HEK293T (cell line): Measurements from ENCODE around the gene PCDH9.

Experiments used
- CTCF ChIA-PET: fragments of 350-600 bp; formaldehyde crosslinking; extraction: SDS; loops from one replicate; lab custom pipeline; 2021; ENCODE audit warnings: antibody characterized with exemption, inconsistent platforms; lab: Yijun Ruan, JAX
- POLR2A ChIA-PET: fragments of 350-600 bp; formaldehyde crosslinking; extraction: SDS; loops from one replicate; lab custom pipeline; 2020; ENCODE audit warnings: antibody characterized with exemption, inconsistent platforms; lab: Yijun Ruan, JAX
- DNase-seq: peaks from one replicate; pipeline ENCODE4 v3.0.0; 2012; ENCODE audit warnings: mixed read lengths; ENCODE audit errors: extremely low spot score
- ARNT ChIP-seq: fragments of 450-650 bp; IDR thresholded peaks from 2 replicates; pipeline ENCODE4 v1.6.1; 2017; ENCODE audit warnings: mild to moderate bottlenecking
- BHLHE40 ChIP-seq: fragments of 450-650 bp; IDR thresholded peaks from 2 replicates; pipeline ENCODE4 v1.6.1; 2016; ENCODE audit warnings: mild to moderate bottlenecking, moderate library complexity, borderline replicate concordance
- CTBP1 ChIP-seq: fragments of 450-650 bp; IDR thresholded peaks from 2 replicates; pipeline ENCODE4 v1.6.1; 2016; ENCODE audit warnings: borderline replicate concordance
- ELF4 ChIP-seq: fragments of 450-650 bp; IDR thresholded peaks from 2 replicates; pipeline ENCODE4 v1.6.1; 2017; ENCODE audit warnings: antibody characterized with exemption
- FOXA1 ChIP-seq: fragments of 450-650 bp; IDR thresholded peaks from 2 replicates; pipeline ENCODE4 v1.6.1; 2016; ENCODE audit warnings: mild to moderate bottlenecking
- FOXK2 ChIP-seq: fragments of 450-650 bp; IDR thresholded peaks from 2 replicates; pipeline ENCODE4 v1.6.1; 2016; ENCODE audit warnings: mild to moderate bottlenecking
- FOXM1 ChIP-seq: fragments of 450-650 bp; IDR thresholded peaks from 2 replicates; pipeline ENCODE4 v1.6.1; 2017; ENCODE audit warnings: mild to moderate bottlenecking, borderline replicate concordance
- HDGF ChIP-seq: fragments of 450-650 bp; IDR thresholded peaks from 2 replicates; pipeline ENCODE4 v1.6.1; 2017; ENCODE audit warnings: antibody characterized with exemption, borderline replicate concordance
- L3MBTL2 ChIP-seq: fragments of 450-650 bp; conservative IDR thresholded peaks from 2 replicates; pipeline ENCODE4 v1.6.1; 2016; ENCODE audit warnings: mild to moderate bottlenecking
- LEF1 ChIP-seq: fragments of 450-650 bp; IDR thresholded peaks from 2 replicates; pipeline ENCODE4 v1.6.1; 2017; ENCODE audit warnings: mild to moderate bottlenecking, borderline replicate concordance
- NFRKB ChIP-seq: fragments of 450-650 bp; IDR thresholded peaks from 2 replicates; pipeline ENCODE4 v1.6.1; 2016; ENCODE audit warnings: mild to moderate bottlenecking, moderate library complexity
- PKNOX1 ChIP-seq: fragments of 450-650 bp; IDR thresholded peaks from 2 replicates; pipeline ENCODE4 v1.6.1; 2016
- SP1 ChIP-seq: fragments of 450-650 bp; IDR thresholded peaks from 2 replicates; pipeline ENCODE4 v1.6.1; 2017
- SUZ12 ChIP-seq: fragments of 450-650 bp; IDR thresholded peaks from 2 replicates; pipeline ENCODE4 v1.6.1; 2016; ENCODE audit warnings: mild to moderate bottlenecking
- TARDBP ChIP-seq: fragments of 450-650 bp; IDR thresholded peaks from 2 replicates; pipeline ENCODE4 v1.6.1; 2016
- ZNF384 ChIP-seq: fragments of 450-650 bp; IDR thresholded peaks from 2 replicates; pipeline ENCODE4 v1.6.1; 2016

PCDH9 gene

GRCh38 chr13:66940113-66940512 is 290.0 kb downstream of the PCDH9 start:
- TF ChIP-seq SUZ12 (peak; percentile 33; the same call in 1 of the 2 replicates), FOXK2 (no peak)
- POLR2A ChIA-PET, result no interaction called here
- CTCF ChIA-PET, result no interaction called here
- no peak for DNase-seq

- TF ChIP-seq ELF4, result no peak
- no peak for TF ChIP-seq HDGF
- no peak for TF ChIP-seq NFRKB
- TF ChIP-seq SUZ12, result no peak
- TF ChIP-seq ARNT, result no peak; the same call in 1 of the 2 replicates
- no peak for TF ChIP-seq LEF1
- no peak for TF ChIP-seq FOXK2
- no peak for TF ChIP-seq PKNOX1
- no peak for TF ChIP-seq L3MBTL2
- no peak for TF ChIP-seq FOXM1
- TF ChIP-seq ZNF384, result no peak
- no peak for TF ChIP-seq CTBP1
- no peak for TF ChIP-seq SP1
- no peak for TF ChIP-seq BHLHE40
- ChIA-PET POLR2A (no interaction called here), CTCF (interaction anchor here (0.5 to 1.4 kb wide), 5 partner anchors 14 to 130 kb away, joined by 3 to 5 read pairs (median 3); no protein-coding TSS in a partner anchor)
- no peak for DNase-seq
These were observed 292.7 kb downstream of the PCDH9 start for GRCh38 chr13:66937423-66937822.

GRCh38 chr13:66933994-66934393 is 296.1 kb downstream of the PCDH9 start:
- TF ChIP-seq BHLHE40 (no peak), CTBP1 (no peak), FOXK2 (no peak), SUZ12 (no peak), FOXM1 (no peak), TARDBP (no peak), HDGF (no peak), NFRKB (no peak), L3MBTL2 (no peak), ZNF384 (no peak), ARNT (no peak), PKNOX1 (no peak), ELF4 (no peak), SP1 (no peak), FOXA1 (no peak), LEF1 (no peak)
- CTCF ChIA-PET, result no interaction called here
- DNase-seq, result no peak
- POLR2A ChIA-PET, result no interaction called here

GRCh38 chr13:66933527-66933926 is 296.6 kb downstream of the PCDH9 start:
- POLR2A ChIA-PET, result no interaction called here
- CTCF ChIA-PET, result interaction anchor here (0.9 kb wide), 1 partner anchor 288 kb away, joined by 3 read pairs; no protein-coding TSS in a partner anchor
- no peak for TF ChIP-seq ARNT
- no peak for TF ChIP-seq SP1
- no peak for TF ChIP-seq ZNF384
- TF ChIP-seq BHLHE40, result no peak
- TF ChIP-seq LEF1, result no peak
- TF ChIP-seq TARDBP, result no peak
- no peak for TF ChIP-seq ELF4
- TF ChIP-seq SUZ12, result no peak
- no peak for TF ChIP-seq FOXK2
- no peak for TF ChIP-seq HDGF
- DNase-seq, result no peak

- POLR2A ChIA-PET, result interaction anchor here (1.5 kb wide), 1 partner anchor 191 kb away, joined by 3 read pairs; no protein-coding TSS in a partner anchor
- TF ChIP-seq SP1, result no peak
- TF ChIP-seq FOXM1, result peak; percentile 53; the same call in 1 of the 2 replicates
- peak; percentile 56; the same call in 1 of the 2 replicates for TF ChIP-seq L3MBTL2
- no peak for TF ChIP-seq SUZ12
- no peak for TF ChIP-seq FOXA1
- TF ChIP-seq PKNOX1, result no peak
- DNase-seq, result no peak
- CTCF ChIA-PET, result interaction anchor here (0.6 to 1.1 kb wide), 5 partner anchors 16 to 299 kb away, joined by 3 read pairs; no protein-coding TSS in a partner anchor
These were observed 302.6 kb downstream of the PCDH9 start for GRCh38 chr13:66927562-66927961.

- POLR2A ChIA-PET, result interaction anchor here (0.9 to 1.6 kb wide), 3 partner anchors 12 to 310 kb away, joined by 3 to 5 read pairs (median 3); no protein-coding TSS in a partner anchor
- no peak for DNase-seq
- CTCF ChIA-PET, result interaction anchor here (0.6 to 1.1 kb wide), 7 partner anchors 17 to 300 kb away, joined by 3 read pairs; no protein-coding TSS in a partner anchor
- no peak for TF ChIP-seq CTBP1
- TF ChIP-seq HDGF, result no peak
- TF ChIP-seq PKNOX1, result no peak
- TF ChIP-seq LEF1, result no peak
- TF ChIP-seq FOXA1, result no peak
- no peak for TF ChIP-seq ZNF384
- TF ChIP-seq NFRKB, result no peak
- TF ChIP-seq FOXM1, result no peak
- no peak for TF ChIP-seq ARNT
- no peak for TF ChIP-seq TARDBP
- TF ChIP-seq SUZ12, result no peak
- no peak; the same call in 1 of the 2 replicates for TF ChIP-seq L3MBTL2
- TF ChIP-seq ELF4, result no peak
These were observed 303.1 kb downstream of the PCDH9 start for GRCh38 chr13:66926851-66927524.
